HG03342 (cell line): Measurements from ENCODE around the gene CCL5.

Source experiments
- ATAC-seq: cut with Tn5 transposase; IDR thresholded peaks from one replicate; pipeline ENCODE4 v1.9.1; 2021; ENCODE audit warnings: mild to moderate bottlenecking, moderate library complexity; ENCODE audit not compliant: unreplicated experiment

Gene CCL5

GRCh38 chr17:35868737-35869136 lies 11.4 kb downstream of the CCL5 start, which contains the start of gene HEATR9:
TSS of gene HEATR9 (minus strand) at chr17:35868891. CDS start at chr17:35868742, 149 bp downstream.
- no peak for ATAC-seq

GRCh38 chr17:35867574-35867973 lies 12.6 kb downstream of the CCL5 start:
- no peak for ATAC-seq

GRCh38 chr17:35866341-35866950 lies 13.7 kb downstream of the CCL5 start:
- no peak for ATAC-seq

GRCh38 chr17:35865412-35866340 lies 14.5 kb downstream of the CCL5 start:
- ATAC-seq, result no peak

GRCh38 chr17:35864853-35865252 lies 15.3 kb downstream of the CCL5 start:
- no peak for ATAC-seq

- ATAC-seq, result no peak
These were observed 23.6 kb downstream of the CCL5 start for GRCh38 chr17:35856603-35857002.

GRCh38 chr17:35855965-35856364 lies 24.2 kb downstream of the CCL5 start:
- ATAC-seq, result no peak

GRCh38 chr17:35849469-35850348 lies 30.5 kb downstream of the CCL5 start:
- no peak for ATAC-seq

GRCh38 chr17:35847633-35848373 lies 32.4 kb downstream of the CCL5 start:
- no peak for ATAC-seq

- ATAC-seq, result no peak
These were observed 33.2 kb downstream of the CCL5 start for GRCh38 chr17:35847006-35847405.

- ATAC-seq, result no peak
These were observed 33.9 kb downstream of the CCL5 start for GRCh38 chr17:35846055-35846809.

GRCh38 chr17:35844547-35844946 lies 35.6 kb downstream of the CCL5 start:
- ATAC-seq, result no peak

- ATAC-seq, result no peak
These were observed 36.5 kb downstream of the CCL5 start for GRCh38 chr17:35843698-35844097.

- ATAC-seq, result no peak
These were observed 37.9 kb downstream of the CCL5 start for GRCh38 chr17:35842239-35842638.

GRCh38 chr17:35841505-35841904 lies 38.7 kb downstream of the CCL5 start:
- no peak for ATAC-seq

GRCh38 chr17:35841101-35841500 lies 39.1 kb downstream of the CCL5 start:
- no peak for ATAC-seq

- no peak for ATAC-seq
These were observed 55.0 kb downstream of the CCL5 start for GRCh38 chr17:35825206-35825605.
